IMR-90 (cell line): Measurements from ENCODE around the gene ING3. TPM values are rescaled to one million over a fixed set of nuclear protein-coding genes. Genes with fewer than 3 reads are reported as not detected.

ENCODE experiments used
- ATAC-seq: fragments of 200-7000 bp; cut with Tn5 transposase; 2 replicates; pipeline ENCODE4 v1.9.1; 2020; ENCODE audit warnings: low read depth, mild to moderate bottlenecking, moderate library complexity
- BruUV-seq: library from RNA; stranded (reverse); fragments of 400-500 nt; replicated peaks from 2 replicates; lab custom pipeline; 2021; lab: Mats Ljungman, UMichigan
- CTCF ChIA-PET: fragments of 300-600 bp; formaldehyde crosslinking; extraction: SDS; loops from one replicate; lab custom pipeline; 2021; ENCODE audit warnings: antibody characterized with exemption; lab: Yijun Ruan, JAX
- POLR2A ChIA-PET: fragments of 300-600 bp; sonication (Branson Sonifier 250); formaldehyde crosslinking; loops from one replicate; lab custom pipeline; 2022; ENCODE audit warnings: antibody characterized with exemption; ENCODE audit not compliant: unreplicated experiment; lab: Charles Lee
- DNase-seq: peaks from one replicate; pipeline ENCODE4 v3.0.0; 2013
- H2AFZ ChIP-seq: replicated peaks from 2 replicates; pipeline ENCODE3; 2013; ENCODE audit warnings: low read length, mild to moderate bottlenecking; ENCODE audit not compliant: poor library complexity
- H2AK5ac ChIP-seq: 2 replicates; pipeline ENCODE4 v1.6.1; 2013; ENCODE audit warnings: low read depth, low read length, inconsistent platforms
- H2AK9ac ChIP-seq: replicated peaks from 2 replicates; pipeline ENCODE3; 2013; ENCODE audit warnings: mild to moderate bottlenecking, low read depth, low read length, moderate library complexity; ENCODE audit not compliant: poor library complexity
- H2BK120ac ChIP-seq: 2 replicates; pipeline ENCODE4 v1.6.1; 2013; ENCODE audit warnings: low read depth, low read length, inconsistent platforms
- H2BK15ac ChIP-seq: 3 replicates; pipeline ENCODE4 v1.6.1; 2013; ENCODE audit warnings: low read depth, low read length, inconsistent platforms
- H2BK20ac ChIP-seq: 2 replicates; pipeline ENCODE4 v1.6.1; 2013; ENCODE audit warnings: low read depth, mild to moderate bottlenecking, inconsistent platforms, low read length, moderate library complexity
- H2BK5ac ChIP-seq: 2 replicates; pipeline ENCODE4 v1.6.1; 2013; ENCODE audit warnings: mild to moderate bottlenecking, low read depth, low read length, inconsistent platforms; ENCODE audit not compliant: poor library complexity, severe bottlenecking
- H3K14ac ChIP-seq: replicated peaks from 2 replicates; pipeline ENCODE4 v1.6.1; 2013; ENCODE audit warnings: low read depth, low read length, inconsistent platforms
- H3K18ac ChIP-seq: 2 replicates; pipeline ENCODE4 v1.6.1; 2013; ENCODE audit warnings: low read depth, low read length, control low read depth
- H3K23ac ChIP-seq: 2 replicates; pipeline ENCODE4 v1.6.1; 2013; ENCODE audit warnings: low read depth, low read length, inconsistent platforms
- H3K27ac ChIP-seq: 2 replicates; pipeline ENCODE4 v1.5.1; 2013; ENCODE audit warnings: mild to moderate bottlenecking, control low read depth, low read length; ENCODE audit not compliant: insufficient read depth
- H3K27me3 ChIP-seq: 2 replicates; pipeline ENCODE4 v1.6.1; 2013; ENCODE audit warnings: low read length; ENCODE audit not compliant: control insufficient read depth, insufficient read depth
- H3K36me3 ChIP-seq: 2 replicates; pipeline ENCODE4 v1.6.1; 2013; ENCODE audit warnings: low read length, mixed read lengths; ENCODE audit not compliant: control insufficient read depth, insufficient read depth
- H3K4ac ChIP-seq: 2 replicates; pipeline ENCODE4 v1.6.1; 2013; ENCODE audit warnings: low read depth, low read length, inconsistent platforms
- H3K4me1 ChIP-seq: 2 replicates; pipeline ENCODE4 v1.6.1; 2013; ENCODE audit warnings: low read length, mixed read lengths; ENCODE audit not compliant: control insufficient read depth, insufficient read depth
- H3K4me2 ChIP-seq: 2 replicates; pipeline ENCODE4 v1.6.1; 2013; ENCODE audit warnings: low read depth, mild to moderate bottlenecking, control low read depth, low read length, moderate library complexity
- H3K4me3 ChIP-seq: 2 replicates; pipeline ENCODE4 v1.5.1; 2013; ENCODE audit warnings: low read depth, mild to moderate bottlenecking, control low read depth, low read length, moderate library complexity; ENCODE audit not compliant: insufficient read depth
- H3K56ac ChIP-seq: 2 replicates; pipeline ENCODE4 v1.6.1; 2013; ENCODE audit warnings: low read length, inconsistent platforms; ENCODE audit not compliant: insufficient read depth; ENCODE audit errors: extremely low read depth
- H3K79me1 ChIP-seq, 2 experiments: 2 replicates each; pipeline ENCODE4 v1.6.1; 2013; ENCODE audit warnings: low read length in 2 of 2, inconsistent platforms in 1 of 2, low read depth in 1 of 2
- H3K9ac ChIP-seq: 2 replicates; pipeline ENCODE4 v1.6.1; 2013; ENCODE audit warnings: low read depth, low read length, control low read depth
- H3K9me1 ChIP-seq: 2 replicates; pipeline ENCODE4 v1.6.1; 2013; ENCODE audit warnings: low read length, inconsistent platforms; ENCODE audit not compliant: insufficient read depth
- H3K9me3 ChIP-seq: 2 replicates; pipeline ENCODE4 v1.6.1; 2013; ENCODE audit warnings: low read length; ENCODE audit not compliant: control insufficient read depth, insufficient read depth
- H4K20me1 ChIP-seq: 2 replicates; pipeline ENCODE4 v1.6.1; 2013; ENCODE audit warnings: low read length, inconsistent platforms; ENCODE audit not compliant: insufficient read depth
- H4K5ac ChIP-seq: 2 replicates; pipeline ENCODE4 v1.6.1; 2013; ENCODE audit warnings: mild to moderate bottlenecking, low read depth, low read length, control low read depth
- H4K8ac ChIP-seq, 2 experiments: 2 replicates each; pipeline ENCODE4 v1.6.1; 2013; ENCODE audit warnings: low read depth in 2 of 2, low read length in 2 of 2, control low read depth in 1 of 2, inconsistent platforms in 1 of 2
- H4K91ac ChIP-seq: 2 replicates; pipeline ENCODE4 v1.6.1; 2013; ENCODE audit warnings: low read depth, low read length, inconsistent platforms; ENCODE audit not compliant: insufficient read depth
- BHLHE40 ChIP-seq: fragments of 150-350 bp; IDR thresholded peaks from 2 replicates; pipeline ENCODE4 v1.6.1; 2016; ENCODE audit warnings: mild to moderate bottlenecking, low read depth, low read length
- CHD1 ChIP-seq: IDR thresholded peaks from 2 replicates; pipeline ENCODE4 v1.6.1; 2012; ENCODE audit warnings: low read depth, low read length, improper control_type of control experiment
- MAFK ChIP-seq: IDR thresholded peaks from 2 replicates; pipeline ENCODE4 v1.6.1; 2012; ENCODE audit warnings: low read depth, low read length, improper control_type of control experiment
- MAZ ChIP-seq: IDR thresholded peaks from 2 replicates; pipeline ENCODE4 v1.6.1; 2012; ENCODE audit warnings: low read depth, mild to moderate bottlenecking, low read length, improper control_type of control experiment, moderate library complexity, borderline replicate concordance
- MXI1 ChIP-seq: IDR thresholded peaks from 2 replicates; pipeline ENCODE4 v1.6.1; 2012; ENCODE audit warnings: low read depth, mild to moderate bottlenecking, low read length, moderate library complexity, borderline replicate concordance
- NFE2L2 ChIP-seq: fragments of 150-350 bp; IDR thresholded peaks from 2 replicates; pipeline ENCODE4 v1.6.1; 2016; ENCODE audit warnings: low read depth, mild to moderate bottlenecking, low read length
- POLR2A ChIP-seq: IDR thresholded peaks from 2 replicates; pipeline ENCODE4 v1.6.1; 2012; ENCODE audit warnings: mild to moderate bottlenecking, low read depth, low read length
- RAD21 ChIP-seq: IDR thresholded peaks from 2 replicates; pipeline ENCODE4 v1.6.1; 2012; ENCODE audit warnings: low read length, improper control_type of control experiment
- RFX5 ChIP-seq: IDR thresholded peaks from 2 replicates; pipeline ENCODE4 v1.8.0; 2012; ENCODE audit warnings: low read depth, mild to moderate bottlenecking, low read length, moderate library complexity
- SMC3 ChIP-seq: fragments of 150-350 bp; IDR thresholded peaks from 2 replicates; pipeline ENCODE4 v1.6.1; 2016; ENCODE audit warnings: low read depth, mild to moderate bottlenecking, antibody characterized with exemption, low read length, moderate library complexity
- WGBS, 2 experiments: methylation state at CpG; one replicate each; pipeline versions ENCODE4 v1.1.5 to v1.1.7; 2013; ENCODE audit warnings: missing lambda C conversion rate in 2 of 2; ENCODE audit not compliant: insufficient read length in 1 of 2; ENCODE audit errors: extremely low coverage in 2 of 2; 5-methylcytosine and 5-hydroxymethylcytosine counted together
- dilution Hi-C: fragments of 300-500 bp; cut with HindIII; formaldehyde crosslinking; loops from one replicate; pipeline ENCODE4 v1.14.3; 2018; ENCODE audit warnings: low sequenced_read_pairs; ENCODE audit not compliant: unreplicated experiment
- in situ Hi-C: fragments of 300-500 bp; cut with MboI; formaldehyde crosslinking; loops from 3 replicates; pipeline ENCODE4 v1.14.3; 2019; ENCODE audit warnings: low sequenced_read_pairs, inconsistent platforms, mixed read lengths
- intact Hi-C: fragments of 100-400 bp; cut with micrococcal nuclease; formaldehyde crosslinking; loops from 2 replicates; pipeline ENCODE4 v1.10.0; 2022
- polyA plus RNA-seq, 3 experiments: library from polyadenylated mRNA; depleted of rRNA; stranded (reverse); fragments of >200 nt; gene quantifications; 2 replicates each; pipeline ENCODE4 v1.2.3, GENCODE V29; 2012; ENCODE audit warnings: low replicate concordance in 1 of 3
- total RNA-seq: library from RNA; depleted of rRNA; stranded (reverse); fragments of >200 nt; gene quantifications from 2 replicates; pipeline ENCODE4 v1.2.3, GENCODE V29; 2012
- TF ChIP-seq, protein P1 (sequence below): fragments of 150-350 bp; IDR thresholded peaks from 2 replicates; pipeline ENCODE4 v1.6.1; 2017; ENCODE audit warnings: mild to moderate bottlenecking, antibody characterized with exemption, low read length, low read depth

Gene ING3
- total and polyA plus RNA-seq, 2 of the 4 experiments (the other 2 are of a cell fraction) = 7.2 to 11.3 TPM

- no peak overlapping the region; the same call in 1 of the 2 replicates for H3K27ac ChIP-seq
- H3K14ac ChIP-seq = peak overlapping the region; percentile 87
- peak overlapping the region; percentile 56; the same call in 1 of the 2 replicates for H2AK5ac ChIP-seq
- no peak overlapping the region for H3K4me3 ChIP-seq
- H2AFZ ChIP-seq = no peak overlapping the region
- TF ChIP-seq, protein P1, sequence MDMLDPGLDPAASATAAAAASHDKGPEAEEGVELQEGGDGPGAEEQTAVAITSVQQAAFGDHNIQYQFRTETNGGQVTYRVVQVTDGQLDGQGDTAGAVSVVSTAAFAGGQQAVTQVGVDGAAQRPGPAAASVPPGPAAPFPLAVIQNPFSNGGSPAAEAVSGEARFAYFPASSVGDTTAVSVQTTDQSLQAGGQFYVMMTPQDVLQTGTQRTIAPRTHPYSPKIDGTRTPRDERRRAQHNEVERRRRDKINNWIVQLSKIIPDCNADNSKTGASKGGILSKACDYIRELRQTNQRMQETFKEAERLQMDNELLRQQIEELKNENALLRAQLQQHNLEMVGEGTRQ = no peak
- no peak for TF ChIP-seq MAFK
- TF ChIP-seq SMC3 = no peak
- TF ChIP-seq BHLHE40 = no peak
- no peak for TF ChIP-seq NFE2L2
- TF ChIP-seq CHD1 = no peak
- no peak for TF ChIP-seq POLR2A
- no peak for TF ChIP-seq MXI1
- no peak for TF ChIP-seq RAD21
- no peak for TF ChIP-seq RFX5
- no peak for TF ChIP-seq MAZ
- in situ Hi-C loops (no loop called here), intact Hi-C loops (loop anchor here (2.0 kb wide), 1 partner anchor 15 kb away; no protein-coding TSS in a partner anchor), dilution Hi-C loops (no loop called here)
- H3K36me3 ChIP-seq = no peaks in the 10 kb centered on the region
- H3K23ac ChIP-seq = peak overlapping the region; percentile 83; the same call in 1 of the 2 replicates
- POLR2A ChIA-PET = no interaction called here
- CTCF ChIA-PET = interaction anchor here (1.0 to 1.3 kb wide), 3 partner anchors 15 to 79 kb away, joined by 3 to 4 read pairs (median 4); no protein-coding TSS in a partner anchor
- no TSS peak for BruUV-seq
- H4K20me1 ChIP-seq = peaks cover 3% of the 10 kb centered on the region; the same call in 1 of the 2 replicates
- H2BK15ac ChIP-seq = peak overlapping the region; percentile 12; the same call in 1 of the 3 replicates
- H2BK120ac ChIP-seq = peak overlapping the region; percentile 75
- peak overlapping the region; percentile 91 for H2BK5ac ChIP-seq
- DNase-seq (no peak), ATAC-seq (peak; percentile 22; the same call in 1 of the 2 replicates)
- peak overlapping the region; percentile 84; the same call in 1 of the 2 replicates for H3K4ac ChIP-seq
- H3K4me1 ChIP-seq = peaks cover 21% of the 10 kb centered on the region
- peaks cover 33 to 67% of the 10 kb centered on the region in 2 experiments for H3K79me1 ChIP-seq
- no peaks in the 10 kb centered on the region for H3K27me3 ChIP-seq
- H3K4me2 ChIP-seq = peak overlapping the region; percentile 70; the same call in 1 of the 2 replicates
- peaks cover 18% of the 10 kb centered on the region for H3K9me1 ChIP-seq
- H3K56ac ChIP-seq = no peak overlapping the region
- no peak overlapping the region for H2AK9ac ChIP-seq
- no peak overlapping the region for H3K9ac ChIP-seq
- H4K8ac ChIP-seq = peak overlapping the region in 1 of 2 experiments; percentile 54; a peak in 1 of 4 replicates
- peak overlapping the region; percentile 80; the same call in 1 of the 2 replicates for H4K5ac ChIP-seq
- no peaks in the 10 kb centered on the region for H3K9me3 ChIP-seq
- peak overlapping the region; percentile 66; the same call in 1 of the 2 replicates for H4K91ac ChIP-seq
- peak overlapping the region; percentile 65; the same call in 1 of the 2 replicates for H3K18ac ChIP-seq
- WGBS, 2 experiments = no CpG with 5 or more reads among the region's 2 CpGs
- peak overlapping the region; percentile 90 for H2BK20ac ChIP-seq
Measured at GRCh38 chr7:121002048-121002756, 51.6 kb downstream of the ING3 start.
